Measurements from ENCODE around the gene TRIM24. TPM values are rescaled to one million over a fixed set of nuclear protein-coding genes. Genes with fewer than 3 reads are reported as not detected.

Gene TRIM24
- polyA plus RNA-seq, 3 donors = 3.5 to 8.9 (median 6.0) TPM

- H4K20me1 ChIP-seq (ENCODE audit: insufficient read depth, low read length) = no peaks in the 10 kb centered on the region
- Mint-ChIP-seq H3K4me1 (no peaks in the 10 kb centered on the region), H3K9me3 (no peaks in the 10 kb centered on the region), H3K36me3 (peaks cover 74 to 78% of the 10 kb centered on the region in 2 donors), H3K27ac (peak overlapping the region in 1 of 7 donors; percentile 53), H3K4me3 (no peak overlapping the region), H3K27me3 (ENCODE audit: low read depth in 3 of 3) (no peaks in the 10 kb centered on the region)
- peaks cover 4% of the 10 kb centered on the region for H3K79me2 ChIP-seq (ENCODE audit: insufficient read depth, low read length)
- no peak overlapping the region for H3K4me2 ChIP-seq (replicated peaks; ENCODE audit: extremely low read depth, low read length, poor library complexity, severe bottlenecking)
- 100% methylated on average over 2 of the region's 4 CpGs for WGBS (ENCODE audit: insufficient coverage)
- intact Hi-C loops (cut with micrococcal nuclease) = no loop called here
- TF ChIP-seq CTCF (IDR thresholded peaks at IDR 0.05) = no peak
- peak overlapping the region in 1 of 2 donors; percentile 66 for H3K27ac ChIP-seq (ENCODE audit: low read depth in 1 of 2, low read length in 2 of 2)
- no peak overlapping the region for H3K9ac ChIP-seq (ENCODE audit: insufficient read depth, low read length, poor library complexity, severe bottlenecking)
- H3K9me3 ChIP-seq (replicated peaks in 1 of 2; ENCODE audit: control insufficient read depth in 1 of 2, insufficient read depth in 1 of 2, low read length in 2 of 2) = no peaks in the 10 kb centered on the region
- no peak overlapping the region for H3K4me3 ChIP-seq (replicated peaks in 1 of 3; ENCODE audit: low read depth in 2 of 3, low read length in 3 of 3)
- H3K36me3 ChIP-seq (replicated peaks in 1 of 2; ENCODE audit: control insufficient read depth in 1 of 2, insufficient read depth in 2 of 2, low read length in 2 of 2) = peaks cover 72 to 95% of the 10 kb centered on the region in 2 donors
- no peaks in the 10 kb centered on the region for H3K27me3 ChIP-seq (ENCODE audit: control insufficient read depth in 2 of 2, insufficient read depth in 2 of 2, low read length in 2 of 2)
- H3K4me1 ChIP-seq (ENCODE audit: control insufficient read depth in 1 of 2, insufficient read depth in 2 of 2, low read length in 2 of 2) = no peaks in the 10 kb centered on the region
- no peak for DNase-seq
- no peak overlapping the region for H2AFZ ChIP-seq (ENCODE audit: insufficient read depth, low read depth, low read length, poor library complexity, severe bottlenecking)
Measured at GRCh38 chr7:138573741-138574140, 113.7 kb downstream of the TRIM24 start.

- Histone ChIP-seq H3K4me3 (replicated peaks in 1 of 3; ENCODE audit: low read depth in 2 of 3, low read length in 3 of 3) (no peak overlapping the region), H3K36me3 (replicated peaks in 1 of 2; ENCODE audit: control insufficient read depth in 1 of 2, insufficient read depth in 2 of 2, low read length in 2 of 2) (peaks cover 73 to 96% of the 10 kb centered on the region in 2 donors), H2AFZ (ENCODE audit: insufficient read depth, low read depth, low read length, poor library complexity, severe bottlenecking) (no peak overlapping the region), H3K4me1 (ENCODE audit: control insufficient read depth in 1 of 2, insufficient read depth in 2 of 2, low read length in 2 of 2) (no peaks in the 10 kb centered on the region), H3K27me3 (ENCODE audit: control insufficient read depth in 2 of 2, insufficient read depth in 2 of 2, low read length in 2 of 2) (no peaks in the 10 kb centered on the region), H3K9me3 (replicated peaks in 1 of 2; ENCODE audit: control insufficient read depth in 1 of 2, insufficient read depth in 1 of 2, low read length in 2 of 2) (no peaks in the 10 kb centered on the region), H4K20me1 (ENCODE audit: insufficient read depth, low read length) (no peaks in the 10 kb centered on the region), H3K27ac (ENCODE audit: low read depth in 1 of 2, low read length in 2 of 2) (peak overlapping the region in 1 of 2 donors; percentile 57), H3K79me2 (ENCODE audit: insufficient read depth, low read length) (no peaks in the 10 kb centered on the region), H3K4me2 (replicated peaks; ENCODE audit: extremely low read depth, low read length, poor library complexity, severe bottlenecking) (no peak overlapping the region), H3K9ac (ENCODE audit: insufficient read depth, low read length, poor library complexity, severe bottlenecking) (no peak overlapping the region)
- H3K36me3 Mint-ChIP-seq = peaks cover 75 to 79% of the 10 kb centered on the region in 2 donors
- H3K9me3 Mint-ChIP-seq = no peaks in the 10 kb centered on the region
- no peak for TF ChIP-seq CTCF (IDR thresholded peaks at IDR 0.05)
- no peaks in the 10 kb centered on the region for H3K4me1 Mint-ChIP-seq
- no CpG with 5 or more reads among the region's 5 CpGs for WGBS (ENCODE audit: insufficient coverage)
- H3K4me3 Mint-ChIP-seq = no peak overlapping the region
- peak overlapping the region in 2 of 7 donors; percentile 10 to 85 for H3K27ac Mint-ChIP-seq
- no peaks in the 10 kb centered on the region for H3K27me3 Mint-ChIP-seq (ENCODE audit: low read depth in 3 of 3)
- no peak for DNase-seq
- intact Hi-C loops (cut with micrococcal nuclease) = no loop called here
Measured at GRCh38 chr7:138575897-138576428, 115.9 kb downstream of the TRIM24 start.

Measured in CD14-positive monocyte (primary cell).